Endothelial cell of umbilical vein (primary cell): ENCODE measurements around the gene WASF3.

Experiments
- CTCF ChIP-seq, 2 donors: IDR thresholded peaks; 1 replicate in 1 of 2; 2 replicates in 1 of 2; pipeline ENCODE4 v1.5.1; 2011; ENCODE audit warnings: low read length in 2 of 2, mild to moderate bottlenecking in 2 of 2, moderate library complexity in 2 of 2, control low read depth in 1 of 2, inconsistent platforms in 1 of 2, low read depth in 1 of 2; ENCODE audit not compliant: insufficient read depth in 1 of 2; ENCODE audit errors: extremely low read depth in 1 of 2
- EZH2 ChIP-seq: IDR thresholded peaks from 2 replicates; pipeline ENCODE4 v1.6.1; 2012; ENCODE audit warnings: borderline replicate concordance, low read depth, mild to moderate bottlenecking, moderate library complexity, low read length, inconsistent platforms; ENCODE audit not compliant: severe bottlenecking
- MAX ChIP-seq: IDR thresholded peaks from 2 replicates; pipeline ENCODE4 v1.6.1; 2011; ENCODE audit not compliant: insufficient read depth, insufficient read length
- POLR2A ChIP-seq: IDR thresholded peaks from 2 replicates; pipeline ENCODE4 v1.6.1; 2012; ENCODE audit warnings: low read depth, mild to moderate bottlenecking, control low read depth, low read length

DNA sequence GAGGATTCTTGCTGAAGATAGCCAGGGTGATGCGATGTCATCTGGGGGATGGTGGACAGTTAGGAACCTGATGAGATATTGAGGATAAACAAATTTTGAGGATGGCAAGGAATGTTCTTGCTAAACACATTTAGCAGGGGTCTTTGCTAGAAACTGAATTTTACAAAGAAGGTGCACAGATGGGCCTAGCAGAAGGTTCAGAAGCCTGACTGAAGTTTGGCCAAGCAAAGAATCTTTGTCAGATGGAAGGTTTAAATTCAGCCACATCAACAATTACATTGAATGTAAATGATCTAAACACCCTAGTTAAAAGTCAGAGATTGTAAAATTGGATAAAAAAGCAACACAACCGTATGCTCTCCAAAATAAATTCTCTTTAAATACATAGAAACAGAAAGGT lies 68.8 kb downstream of the WASF3 start:
- TF ChIP-seq EZH2, result no peak
- TF ChIP-seq CTCF (IDR thresholded peaks at IDR 0.05; ENCODE audit: extremely low read depth in 1 of 2, insufficient read depth in 1 of 2, low read depth in 1 of 2, low read length in 2 of 2), result no peak
- TF ChIP-seq POLR2A, result no peak
- no peak for TF ChIP-seq MAX
